Left lobe of liver (tissue), 2 donors: Measurements from ENCODE around the gene MAGEA11. TPM values are rescaled to one million over a fixed set of nuclear protein-coding genes. Genes with fewer than 3 reads are reported as not detected.
"Not testable (repeated sequence)": the region's sequence is repeated elsewhere in the genome, so short reads cannot be mapped to it uniquely, and the experiment has no call there.

ENCODE experiments used
- ATAC-seq: fragments of 200-7000 bp; cut with Tn5 transposase; one replicate; pipeline ENCODE4 v1.9.1; 2020; ENCODE audit warnings: mild to moderate bottlenecking, moderate library complexity
- DNase-seq: peaks from one replicate; pipeline ENCODE4 v3.0.0-alpha.2; 2020; ENCODE audit warnings: low spot score
- total RNA-seq: library from RNA; stranded (reverse); gene quantifications from one replicate; pipeline ENCODE4 v1.2.1, GENCODE V29; 2021
- donor health status: DM: no; HTN: no; CAD: no; lungs with moderate emphysema.
- donor health status: DM: no; HTN: yes; CAD: no.

MAGEA11 gene
- total RNA-seq, 1 donor from 2014 or later: not detected

DNA sequence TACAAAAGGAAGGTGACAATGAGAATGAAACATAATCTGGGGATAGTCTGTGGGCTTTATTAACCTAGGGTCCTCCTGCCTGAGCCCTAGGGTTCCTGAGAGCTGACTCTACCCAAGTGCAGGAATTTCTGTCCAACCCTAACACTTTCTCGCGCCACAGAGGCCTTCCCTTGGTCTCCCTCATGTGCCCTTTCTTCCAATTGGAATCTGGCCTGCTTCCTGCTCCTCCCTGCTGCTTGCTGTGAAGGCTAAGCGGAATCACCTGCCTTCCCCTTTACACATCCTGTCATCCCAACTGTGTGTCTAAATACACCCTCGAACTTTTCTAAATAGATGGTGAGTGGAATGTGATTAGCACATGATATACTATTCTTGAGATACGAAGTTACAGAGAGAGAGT, 5.9 kb downstream of the MAGEA11 start:
- ATAC-seq: no peak
- DNase-seq: no peak

DNA sequence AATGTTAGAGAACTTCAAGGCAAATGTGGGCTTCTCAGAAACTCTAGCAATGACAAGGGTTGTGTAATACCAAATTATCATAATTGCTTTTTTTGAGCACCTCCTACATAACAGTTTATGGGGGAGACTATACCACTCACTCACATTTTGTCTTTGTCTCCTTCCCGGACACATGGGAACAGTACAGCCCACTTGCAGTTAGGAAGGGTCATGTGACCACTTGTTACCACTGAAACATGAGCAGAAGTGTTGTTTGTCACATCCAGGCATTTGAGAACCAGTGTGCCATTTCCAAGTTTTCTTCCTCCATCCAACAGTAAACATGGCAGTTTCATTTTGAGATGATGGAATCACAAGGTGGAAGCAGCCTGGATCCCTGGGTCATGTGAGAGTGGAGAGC, 6.9 kb downstream of the MAGEA11 start:
- DNase-seq: no peak
- ATAC-seq: no peak

DNA sequence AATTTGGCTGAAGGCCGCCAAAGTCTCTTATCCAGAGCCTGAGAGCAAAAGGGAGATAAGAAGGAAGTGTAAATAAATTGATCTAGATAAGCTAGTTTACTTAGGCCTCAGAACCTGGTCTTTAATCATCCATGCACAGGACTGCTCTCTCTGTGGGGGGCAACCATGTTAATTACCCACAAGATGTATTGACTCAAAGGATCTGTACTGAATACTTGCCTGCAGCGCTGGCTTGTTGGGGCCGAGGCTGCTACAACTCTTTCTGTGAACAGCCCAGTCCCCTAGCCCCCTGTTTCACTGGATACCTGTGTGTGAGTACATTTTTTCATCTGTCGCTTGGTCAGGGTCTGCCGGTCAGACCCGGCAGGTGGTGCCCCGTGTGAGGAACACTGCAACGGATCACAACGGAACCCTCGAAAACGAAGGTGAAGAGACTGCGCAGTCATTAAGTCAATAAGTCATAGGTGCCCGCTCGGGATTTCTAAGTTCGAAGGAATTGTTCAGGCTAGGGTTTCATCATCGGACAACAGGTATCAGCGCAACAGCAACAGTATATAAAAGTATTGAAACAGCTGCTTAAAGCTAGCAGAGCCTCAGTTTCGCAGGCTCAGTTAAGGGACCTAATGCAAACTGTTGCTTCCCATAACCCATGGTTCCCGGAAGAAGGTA, 8.3 kb downstream of the MAGEA11 start:
- no peak for DNase-seq

DNA sequence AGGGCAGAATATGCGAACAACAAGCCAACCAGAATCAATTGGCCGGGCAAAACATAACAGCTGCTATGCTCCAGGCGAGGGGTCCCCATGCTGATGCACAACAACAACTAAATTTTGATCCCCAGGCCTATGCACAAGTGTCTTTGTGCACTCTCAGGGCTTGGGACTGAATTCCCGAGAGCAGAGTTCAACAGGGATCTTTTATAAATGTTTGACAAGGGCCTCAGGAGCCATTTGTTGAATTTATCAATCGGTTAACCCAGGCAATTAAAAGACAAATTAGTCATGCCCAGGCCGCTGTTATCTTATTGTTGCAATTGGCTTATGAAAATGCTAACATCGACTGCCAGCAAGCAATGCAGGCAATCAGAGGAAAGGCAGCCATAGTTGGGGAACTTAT, 9.4 kb downstream of the MAGEA11 start:
- not testable (repeated sequence) for DNase-seq, ATAC-seq

More for the DNA sequence above, 8.3 kb downstream of the MAGEA11 start:
- ATAC-seq: no peak

DNA sequence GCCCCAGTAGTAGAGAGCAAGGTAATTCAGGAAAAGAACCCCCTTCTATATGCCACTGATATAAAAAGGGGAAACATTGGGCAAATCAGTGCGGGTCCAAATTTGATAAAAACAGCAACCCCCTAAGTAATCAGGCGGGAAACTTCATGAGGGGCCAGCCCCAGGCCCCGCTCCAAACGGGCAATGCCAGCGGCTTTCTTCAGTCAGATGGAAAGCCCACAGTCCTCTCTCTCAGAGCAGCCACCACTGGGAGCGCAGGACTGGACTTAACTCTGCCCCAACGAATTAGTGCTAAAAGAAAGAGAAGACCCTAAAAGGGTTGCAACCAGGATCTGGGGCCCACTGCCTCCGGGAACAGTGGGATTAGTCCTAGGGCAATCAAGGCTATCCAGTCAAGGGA, 9.9 kb downstream of the MAGEA11 start:
- no peak for DNase-seq
- no peak for ATAC-seq

DNA sequence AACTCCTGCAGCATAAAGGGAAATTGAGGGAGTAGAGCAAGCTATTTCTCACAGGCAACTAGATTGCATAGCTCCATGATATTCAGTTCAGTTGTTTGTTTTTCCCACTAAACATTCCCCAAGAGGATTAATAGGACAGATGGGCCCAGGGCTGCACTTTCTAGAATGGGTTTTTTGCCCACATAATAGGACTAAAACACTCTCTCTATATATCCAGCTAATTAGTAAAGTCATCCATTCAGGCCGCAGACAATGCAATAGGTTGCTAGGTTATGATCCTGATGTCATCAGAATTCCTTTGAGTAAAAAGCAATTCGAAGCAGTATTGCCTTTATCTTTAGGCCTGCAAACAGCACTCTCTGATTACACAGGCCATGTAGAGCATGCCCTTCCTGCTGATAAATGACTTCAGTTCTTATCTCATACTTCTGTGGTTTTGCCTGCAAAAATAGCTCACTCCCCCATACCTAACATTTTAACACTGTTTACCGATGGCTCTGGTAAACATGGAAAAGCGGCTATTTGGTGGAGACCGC, 11.8 kb downstream of the MAGEA11 start:
- not testable (repeated sequence) for ATAC-seq, DNase-seq

DNA sequence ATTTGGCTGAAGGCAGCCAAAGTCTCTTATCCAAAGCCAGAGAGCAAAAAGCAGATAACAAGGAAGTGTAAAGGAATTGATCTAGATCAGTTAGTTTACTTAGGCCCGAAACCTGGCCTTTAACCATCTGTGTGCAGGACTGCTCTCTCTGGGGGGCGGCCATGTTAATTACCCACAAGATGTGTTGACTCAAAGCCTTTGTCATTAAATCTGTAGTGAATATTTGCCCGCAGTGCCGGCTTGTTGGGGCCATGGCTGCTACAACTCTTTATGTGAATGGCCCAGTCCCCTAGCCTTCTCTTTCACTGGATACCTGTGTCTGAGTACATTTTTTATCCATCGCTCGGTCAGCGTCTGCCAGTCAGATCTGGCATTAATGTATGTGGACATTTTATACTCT, 15.4 kb downstream of the MAGEA11 start:
- DNase-seq, ATAC-seq: not testable (repeated sequence)

DNA sequence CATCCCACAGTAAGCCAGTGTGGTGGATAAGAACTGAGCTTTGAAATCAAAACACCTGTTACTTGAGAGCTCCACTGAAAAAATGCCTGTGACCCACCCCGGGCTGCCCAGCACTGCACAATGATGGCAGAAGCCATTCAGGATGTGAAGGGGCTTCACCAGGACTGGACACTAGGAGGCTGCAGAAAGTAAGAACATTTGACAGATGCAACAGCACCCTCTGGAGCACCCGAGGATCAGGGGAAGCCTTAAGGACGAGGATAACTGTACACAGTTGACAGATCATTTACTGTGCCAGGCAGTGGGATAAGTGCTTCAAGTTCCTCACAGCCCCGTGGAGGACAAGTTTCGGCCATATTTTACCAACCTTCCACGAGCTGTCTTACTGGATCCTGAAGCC, 30.4 kb downstream of the MAGEA11 start:
- DNase-seq, ATAC-seq: not testable (repeated sequence)

DNA sequence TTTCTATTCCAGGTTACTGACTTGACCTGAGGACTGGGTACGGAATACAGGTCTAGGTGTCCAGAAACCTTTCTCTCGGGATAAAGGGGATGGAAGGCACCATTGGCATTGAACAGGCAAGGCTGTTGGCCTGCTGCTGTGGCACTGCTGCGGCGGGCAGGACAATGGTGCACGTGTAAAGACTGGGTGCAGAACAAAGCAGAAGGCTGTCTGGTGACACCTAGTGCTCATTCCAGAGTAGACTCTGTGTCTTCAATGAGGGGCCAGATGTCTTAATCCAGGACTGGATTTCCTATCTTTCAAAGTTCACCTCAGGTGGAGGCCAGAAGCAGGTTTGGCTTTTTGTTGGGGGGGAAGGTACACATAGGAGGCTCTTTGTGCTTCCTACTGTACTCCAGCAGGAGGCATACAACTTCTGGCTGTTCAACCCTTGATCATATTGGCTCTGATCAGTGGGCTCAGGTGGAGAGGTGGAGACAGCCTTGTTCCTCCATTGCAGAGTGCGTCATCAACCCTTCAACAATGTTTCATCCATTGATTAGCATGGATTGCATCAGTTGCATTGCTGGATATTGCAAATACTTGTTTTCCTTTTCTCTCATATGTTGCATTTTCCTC, 34.6 kb downstream of the MAGEA11 start:
- not testable (repeated sequence) for DNase-seq
- ATAC-seq: peak; percentile 52

DNA sequence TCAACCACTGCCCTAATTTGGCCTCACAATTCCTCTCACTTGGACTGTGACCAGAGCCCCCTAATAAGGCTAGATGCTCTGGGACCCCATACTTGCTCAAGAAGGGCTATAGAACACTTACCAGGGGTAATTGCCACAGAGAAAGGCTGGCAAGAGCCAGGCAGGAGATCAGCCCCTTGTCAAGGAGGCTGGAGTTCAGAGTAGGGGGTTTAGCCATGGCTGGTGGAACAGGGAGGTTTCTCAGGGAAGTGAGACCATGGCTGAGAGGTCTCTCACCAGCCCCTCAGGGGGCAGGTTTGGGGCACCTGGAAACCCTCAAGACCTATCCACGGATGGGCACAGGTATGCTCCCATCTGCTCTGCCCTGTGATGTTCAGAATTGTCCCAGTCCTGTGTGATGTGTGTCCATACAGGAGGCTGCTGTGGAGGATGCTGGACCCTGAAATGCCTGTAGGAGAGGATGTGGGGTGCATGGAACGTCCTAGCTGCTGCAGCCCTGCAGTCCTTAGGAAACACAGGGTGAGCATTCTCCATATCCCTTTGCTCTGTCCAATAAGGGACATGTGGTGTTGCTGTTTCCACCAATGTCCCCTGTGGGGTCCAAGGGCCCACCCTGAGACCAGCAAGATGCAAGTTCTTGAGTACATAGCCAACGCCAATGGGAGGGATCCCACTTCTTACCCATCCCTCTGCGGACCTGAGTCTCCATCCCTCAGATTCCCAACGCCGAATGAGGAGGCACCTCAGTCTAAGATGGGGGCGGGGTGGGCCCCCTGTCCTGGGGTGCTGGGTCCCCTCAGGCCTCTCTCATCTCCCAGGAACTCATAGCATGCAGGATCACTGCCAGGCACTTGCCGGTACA, 45.6 kb downstream of the MAGEA11 start:
- ATAC-seq (no peak), DNase-seq (no peak)

DNA sequence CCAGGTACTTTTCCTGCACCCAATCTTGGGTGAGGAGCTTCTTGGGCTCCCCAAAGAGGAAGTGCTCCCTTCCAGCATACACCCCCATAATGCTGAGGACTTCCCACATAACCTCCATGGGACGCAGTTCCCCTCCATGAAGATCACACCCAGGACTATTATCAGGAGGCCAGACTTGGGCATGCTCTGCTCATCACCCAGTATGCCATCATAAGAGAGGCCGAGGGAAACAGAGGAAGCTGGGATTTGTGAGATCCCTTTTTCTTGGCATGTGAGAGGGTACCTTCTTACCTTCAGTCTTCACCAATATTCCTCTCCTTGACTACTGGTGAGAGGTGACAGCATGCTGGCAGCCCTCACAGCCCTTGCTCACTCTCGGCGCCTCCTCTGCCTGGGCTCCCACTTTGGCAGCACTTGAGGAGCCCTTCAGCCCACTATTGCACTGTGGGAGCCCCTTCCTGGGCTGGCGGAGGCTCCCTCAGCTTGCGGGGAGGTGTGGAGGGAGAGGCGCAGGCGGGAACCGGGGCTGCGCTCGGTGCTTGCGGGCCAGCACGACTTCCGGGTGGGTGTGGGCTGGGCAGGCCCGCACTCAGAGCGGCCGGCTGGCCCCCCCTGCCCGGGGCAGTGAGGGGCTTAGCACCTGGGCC, 46.3 kb downstream of the MAGEA11 start:
- DNase-seq: no peak

DNA sequence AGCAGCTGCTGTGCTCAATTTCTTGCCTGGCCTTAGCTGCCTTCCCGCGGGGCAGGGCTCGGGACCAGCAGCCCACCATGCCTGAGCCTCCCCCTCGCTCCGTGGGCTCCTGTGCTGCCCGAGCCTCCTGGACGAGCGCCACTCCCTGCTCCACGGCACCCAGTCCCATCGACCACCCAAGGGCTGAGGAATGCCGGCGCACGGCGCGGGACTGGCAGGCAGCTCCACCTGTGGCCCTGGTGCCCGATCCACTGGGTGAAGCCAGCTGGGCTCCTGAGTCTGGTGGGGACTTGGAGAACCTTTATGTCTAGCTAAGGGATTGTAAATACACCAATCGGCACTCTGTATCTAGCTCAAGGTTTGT, 46.8 kb downstream of the MAGEA11 start:
- ATAC-seq, DNase-seq: not testable (repeated sequence)

More for the DNA sequence above, 46.3 kb downstream of the MAGEA11 start:
- ATAC-seq: no peak

DNA sequence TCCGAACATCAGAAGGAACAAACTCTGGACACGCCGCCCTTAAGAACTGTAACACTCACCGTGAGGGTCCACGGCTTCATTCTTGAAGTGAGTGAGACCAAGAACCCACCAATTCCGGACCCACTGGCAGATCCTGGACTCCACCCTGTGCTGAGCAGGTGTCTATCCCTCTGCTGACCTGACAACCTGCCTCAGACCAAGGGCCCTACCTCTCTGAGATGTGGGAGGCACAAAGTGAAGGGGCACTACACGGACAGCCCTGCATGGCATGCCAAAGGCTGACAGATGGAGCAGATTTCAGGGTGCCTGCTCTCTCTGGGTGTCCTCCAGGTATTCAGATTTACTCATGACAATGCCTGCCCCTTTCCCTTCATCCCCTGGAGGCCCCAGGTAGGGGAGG, 48.0 kb downstream of the MAGEA11 start:
- ATAC-seq: no peak
- DNase-seq: no peak

DNA sequence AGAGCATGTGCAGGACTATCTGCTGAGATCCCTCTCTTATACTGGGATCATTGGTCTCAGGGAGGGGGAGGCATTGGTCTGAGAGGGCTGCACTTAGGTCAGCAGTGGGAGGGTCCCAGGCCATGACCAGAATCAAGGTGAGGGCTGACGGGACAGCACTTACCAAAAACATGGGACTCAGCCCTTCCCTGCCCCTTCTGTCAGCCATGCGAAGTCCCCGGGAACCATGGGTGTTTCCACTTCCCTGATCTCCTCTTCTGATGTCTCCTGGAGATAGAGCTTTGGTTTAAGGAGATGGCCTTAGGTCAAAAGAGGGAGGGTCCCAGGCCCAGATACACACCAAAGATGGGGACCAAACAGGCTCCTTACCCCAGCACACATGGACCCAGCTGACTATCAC, 49.1 kb downstream of the MAGEA11 start:
- DNase-seq: no peak
- ATAC-seq: no peak

DNA sequence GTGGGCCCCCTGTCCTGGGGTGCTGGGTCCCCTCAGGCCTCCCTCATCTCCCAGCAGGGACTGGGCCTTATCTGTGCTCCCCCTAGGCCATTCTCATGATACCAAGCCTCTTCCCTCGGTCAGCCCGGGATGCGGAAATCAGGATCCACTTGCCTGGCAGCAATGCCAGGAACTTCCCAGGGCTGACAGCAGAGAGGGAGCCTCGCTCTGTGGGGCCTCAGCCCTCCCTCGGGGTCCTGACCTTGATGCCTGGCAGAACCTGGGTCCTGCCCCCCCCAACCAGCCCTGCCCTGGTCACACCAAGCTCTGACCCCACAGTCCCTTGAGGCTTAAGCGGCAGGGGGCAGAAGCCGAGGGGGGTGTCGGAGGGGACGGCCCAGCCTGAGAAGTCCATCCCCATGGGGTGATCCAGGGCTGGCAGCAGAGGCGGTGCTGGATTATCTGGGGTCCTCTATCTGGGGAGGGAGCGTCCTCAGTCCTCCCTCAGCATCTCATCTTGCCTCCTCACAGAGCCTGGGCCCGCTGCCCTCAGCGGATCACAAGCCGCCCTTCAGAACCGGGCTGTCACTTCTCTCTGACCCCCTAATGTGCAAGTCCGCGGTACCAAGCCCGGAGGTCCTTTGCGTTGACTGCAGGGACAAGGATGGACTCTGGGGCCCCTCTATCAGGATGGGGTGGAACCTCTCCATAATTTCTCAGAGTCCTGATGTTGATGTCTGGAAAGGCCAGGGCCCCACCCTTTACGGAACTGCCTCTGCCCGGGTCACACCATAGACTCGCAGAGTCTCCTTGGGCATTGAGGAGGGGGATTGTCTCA, 50.2 kb downstream of the MAGEA11 start:
- ATAC-seq, DNase-seq: not testable (repeated sequence)

DNA sequence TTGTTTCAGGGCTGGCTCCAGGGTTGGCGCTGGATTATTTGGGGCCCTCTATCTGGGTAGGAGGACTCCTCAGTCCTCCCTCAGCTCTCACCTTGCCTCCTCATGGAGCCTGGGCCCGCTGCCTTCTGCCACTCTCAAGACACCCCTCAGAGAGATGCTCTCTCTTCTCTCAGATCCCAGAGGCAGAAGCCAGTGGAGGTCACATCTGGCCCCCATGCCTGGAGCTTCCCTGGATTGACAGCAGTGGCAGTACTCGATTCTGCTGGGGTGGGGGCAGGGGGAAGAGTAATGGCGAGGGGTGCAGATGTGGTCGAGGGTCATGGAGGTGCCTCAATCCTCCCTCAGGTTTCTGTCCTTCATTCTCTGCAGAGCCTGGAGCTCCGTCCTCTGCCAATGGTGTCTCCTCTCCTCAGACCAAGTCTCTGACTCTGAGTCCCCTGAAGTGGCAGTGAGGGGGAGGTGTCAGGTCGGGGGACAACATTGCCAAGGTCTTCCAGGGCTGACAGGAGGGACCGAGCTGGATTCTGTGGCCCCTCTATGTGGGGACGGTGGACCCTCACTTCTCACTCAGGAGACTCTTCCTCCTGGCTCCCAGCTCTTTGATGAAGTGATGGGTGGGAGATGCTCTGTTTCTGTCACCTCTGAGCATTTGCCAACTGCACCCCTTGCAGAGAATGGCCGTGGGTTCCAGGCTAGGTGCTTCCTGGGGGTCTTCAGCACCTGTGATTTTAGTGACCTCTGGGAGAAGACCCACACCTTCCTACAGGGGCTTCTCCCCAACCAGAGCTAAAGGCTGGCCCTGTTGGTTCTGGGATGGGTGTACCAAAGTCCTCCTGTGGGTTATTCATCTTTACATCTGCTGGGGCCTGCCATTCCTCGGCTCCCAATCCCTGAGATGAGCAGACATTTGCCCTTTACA, 51.1 kb downstream of the MAGEA11 start:
- ATAC-seq (no peak), DNase-seq (no peak)
